CD4-positive, alpha-beta T cell treated with Interleukin-6 at 100 ng/mL for 8 hours (primary cell): ENCODE data around the gene MYH7.
A peak's percentile ranks its signal among the peaks of the same experiment; 100 is the strongest.
"Not testable (repeated sequence)": the region's sequence is repeated elsewhere in the genome, so short reads cannot be mapped to it uniquely, and the experiment has no call there.

ENCODE experiments used
- DNase-seq: peaks from one replicate; pipeline ENCODE4 v3.0.0-alpha.2; 2020; ENCODE audit warnings: mixed read lengths, low spot score

MYH7 gene

DNA sequence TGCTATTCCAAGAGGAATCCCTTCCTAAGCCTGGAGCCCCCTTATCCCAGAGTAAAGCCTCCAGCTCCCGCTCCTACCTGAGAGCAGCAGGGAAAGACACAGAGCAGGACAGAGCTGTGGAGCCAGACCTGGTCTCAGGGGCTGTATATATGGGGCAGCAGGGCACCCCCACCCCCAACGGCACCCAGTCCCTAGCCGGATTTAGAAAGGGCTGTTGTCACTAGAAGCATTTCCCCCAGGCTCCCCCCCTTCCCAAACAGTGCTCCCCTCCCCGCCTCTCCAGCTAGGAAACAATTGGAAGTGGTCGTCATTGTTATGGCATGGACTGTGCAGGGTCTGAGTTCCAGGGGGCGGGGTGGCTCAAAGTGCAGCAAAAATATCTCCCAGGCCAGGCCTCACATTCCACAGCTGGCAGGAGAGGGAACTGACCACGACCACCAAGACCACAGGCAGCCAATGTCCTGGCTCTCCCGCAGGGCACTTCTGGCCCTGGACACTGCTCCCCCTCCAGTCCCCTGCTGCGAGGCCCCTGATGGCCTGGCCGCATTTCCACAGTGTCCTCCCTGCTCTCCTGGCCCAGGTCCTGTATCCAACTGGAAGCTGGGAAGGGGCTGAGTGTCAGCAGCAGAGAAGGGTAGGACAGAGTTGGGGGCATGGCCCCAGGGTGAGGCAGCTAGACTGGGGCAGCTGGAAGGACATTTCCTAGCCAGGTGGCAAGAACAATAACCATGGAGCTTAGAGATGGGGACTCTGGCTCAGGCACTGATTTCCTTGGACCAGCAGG, at the start of gene MYH7:
Gene MYH7, minus strand, starts transcription at position 118 of the 784 bp plus-strand sequence. CDS start 1,928 bp downstream, outside the sequence.
- DNase-seq, result no peak

GRCh38 chr14:23483236-23483854, 47.9 kb upstream of the MYH7 start:
- no peak for DNase-seq

- no peak for DNase-seq
Observed at GRCh38 chr14:23482823-23483148, 47.3 kb upstream of the MYH7 start.

DNA sequence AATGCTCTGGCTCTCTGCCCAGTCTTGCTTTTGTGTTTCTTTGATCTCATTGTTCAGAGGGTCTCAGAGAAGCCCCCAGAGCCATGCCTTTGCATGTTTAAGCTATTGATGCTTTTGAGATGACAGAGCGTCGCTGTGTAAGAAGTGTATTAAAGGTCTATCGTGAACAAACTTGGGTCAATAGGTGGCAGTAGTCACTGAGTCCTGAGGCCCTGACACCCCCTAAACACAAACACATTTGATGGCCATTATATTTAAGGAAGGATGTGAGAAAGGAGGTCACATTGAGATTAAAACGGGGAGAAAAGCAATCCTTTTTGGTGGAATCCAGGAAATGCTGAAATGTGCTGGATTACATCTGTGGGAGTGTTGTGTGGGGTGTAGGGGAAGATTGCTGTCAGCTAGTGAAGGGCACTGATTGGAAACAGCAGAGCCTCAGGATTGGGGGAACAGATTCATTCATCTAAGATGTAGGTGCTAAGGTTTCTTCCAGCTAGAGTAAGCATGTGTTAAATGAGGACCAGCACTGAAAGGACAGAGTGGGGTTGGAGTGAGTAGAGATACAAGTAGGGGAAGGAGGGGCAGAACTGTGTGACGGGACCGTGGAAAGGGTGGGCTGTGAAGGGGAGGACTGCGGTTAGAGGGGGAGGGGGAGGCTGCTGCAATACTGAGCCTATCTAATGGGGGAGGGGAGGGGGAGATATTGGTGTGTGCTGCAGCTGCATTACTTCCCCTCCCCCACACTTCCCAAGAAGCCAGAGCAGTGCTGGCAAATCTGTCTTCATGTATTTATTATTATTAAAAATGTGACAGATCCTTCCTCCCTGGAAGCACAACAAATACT, 46.7 kb upstream of the MYH7 start:
- DNase-seq, result no peak

- no peak for DNase-seq
Observed at GRCh38 chr14:23481362-23481970, 46.0 kb upstream of the MYH7 start.

GRCh38 chr14:23478109-23478759, 42.8 kb upstream of the MYH7 start:
- peak; percentile 58 for DNase-seq

DNA sequence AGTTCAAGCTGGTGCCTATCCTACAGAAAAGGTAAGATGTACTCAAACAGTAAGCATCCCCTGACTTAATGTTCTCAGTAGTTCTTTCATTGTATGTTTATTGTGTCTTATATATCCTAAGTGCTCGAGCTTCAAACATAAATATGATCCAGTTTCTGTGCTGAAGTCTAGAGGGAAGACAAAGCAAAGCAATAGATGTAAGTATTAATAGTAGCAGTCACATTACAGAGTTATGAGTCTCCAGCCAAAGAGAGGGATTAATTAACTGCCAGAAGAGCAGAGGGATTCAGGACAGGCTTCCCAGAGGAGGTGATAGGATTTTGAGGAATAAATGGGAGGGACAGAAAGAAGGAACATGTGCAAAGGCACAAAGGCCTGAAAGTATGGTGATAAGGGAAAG, 35.5 kb upstream of the MYH7 start:
- no peak for DNase-seq

DNA sequence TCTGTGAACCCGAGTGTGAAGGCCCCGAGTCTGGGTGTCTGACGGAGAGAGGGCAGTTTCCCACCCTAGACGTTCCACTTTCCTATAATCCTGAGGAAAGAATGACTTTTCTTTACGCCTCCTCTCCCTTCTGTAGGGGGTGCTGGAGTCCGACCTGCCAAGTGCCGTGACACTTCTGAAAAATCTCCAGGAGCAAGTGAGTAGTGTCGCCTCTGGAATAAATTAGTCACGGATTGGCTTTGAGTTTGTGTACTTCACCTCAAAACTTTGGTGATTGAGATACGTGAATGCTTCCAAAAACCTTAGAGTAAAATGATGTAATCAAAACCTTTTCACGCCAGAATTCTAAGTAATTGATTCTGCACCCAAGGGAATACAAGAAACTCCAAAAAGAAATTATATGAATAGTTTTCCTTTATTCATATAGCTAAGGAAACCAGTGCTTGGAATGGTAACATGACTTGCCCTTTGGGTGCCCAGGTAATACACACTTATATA, 34.5 kb upstream of the MYH7 start:
- DNase-seq, result no peak

GRCh38 chr14:23469127-23469905, 33.9 kb upstream of the MYH7 start, which contains the start of gene NGDN:
Gene NGDN, plus strand, starts transcription at chr14:23469703. Its CDS starts 13 bp downstream, at chr14:23469716.
- DNase-seq, result peak; percentile 97

GRCh38 chr14:23468704-23469126, 33.3 kb upstream of the MYH7 start:
- DNase-seq, result no peak

GRCh38 chr14:23465261-23465660, 29.8 kb upstream of the MYH7 start:
- DNase-seq, result no peak

GRCh38 chr14:23464700-23465099, 29.2 kb upstream of the MYH7 start:
- DNase-seq, result no peak

DNA sequence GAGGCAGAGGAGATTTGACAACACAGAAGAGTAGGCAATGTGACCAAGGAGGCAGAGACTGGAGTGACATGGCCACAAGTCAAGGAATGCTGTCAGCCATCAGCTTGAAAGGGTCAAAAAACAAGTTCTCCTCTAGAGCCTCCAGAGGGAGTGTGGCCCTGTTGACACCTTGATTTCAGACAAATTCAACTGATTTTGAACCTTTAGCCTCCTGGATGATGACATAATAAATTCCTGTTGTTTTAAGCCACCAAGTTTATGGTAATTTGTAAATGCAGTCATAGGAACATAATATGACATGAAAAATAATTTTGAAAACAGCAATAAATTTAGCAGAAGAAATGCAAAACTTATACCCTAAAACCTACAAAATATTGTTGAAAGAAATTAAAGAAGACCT, 25.5 kb upstream of the MYH7 start:
- no peak for DNase-seq

- DNase-seq, result no peak
Observed at GRCh38 chr14:23457587-23458445, 22.4 kb upstream of the MYH7 start.

- DNase-seq, result not testable (repeated sequence)
Observed at GRCh38 chr14:23456883-23457586, 21.6 kb upstream of the MYH7 start.

DNA sequence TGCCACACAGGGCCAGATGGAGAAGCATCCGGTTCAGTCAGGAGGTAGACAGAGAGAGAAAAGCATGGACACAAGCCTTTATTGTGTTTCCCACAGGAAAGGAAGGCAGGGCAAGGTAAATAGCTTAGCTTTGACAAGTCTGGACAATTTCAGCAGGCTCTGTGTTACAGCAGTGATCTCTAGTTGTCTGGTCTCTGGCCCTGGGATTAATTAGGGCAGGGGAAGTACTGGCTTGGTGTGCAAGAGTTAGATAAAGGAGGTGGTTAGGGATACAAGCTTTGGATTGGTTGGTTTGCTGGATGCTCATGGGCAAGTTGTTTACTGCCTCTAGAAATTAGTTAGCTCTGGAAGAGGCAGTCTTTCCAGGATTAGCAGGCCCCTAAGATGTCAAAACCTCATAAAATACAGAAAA, 19.0 kb upstream of the MYH7 start:
- no peak for DNase-seq

DNA sequence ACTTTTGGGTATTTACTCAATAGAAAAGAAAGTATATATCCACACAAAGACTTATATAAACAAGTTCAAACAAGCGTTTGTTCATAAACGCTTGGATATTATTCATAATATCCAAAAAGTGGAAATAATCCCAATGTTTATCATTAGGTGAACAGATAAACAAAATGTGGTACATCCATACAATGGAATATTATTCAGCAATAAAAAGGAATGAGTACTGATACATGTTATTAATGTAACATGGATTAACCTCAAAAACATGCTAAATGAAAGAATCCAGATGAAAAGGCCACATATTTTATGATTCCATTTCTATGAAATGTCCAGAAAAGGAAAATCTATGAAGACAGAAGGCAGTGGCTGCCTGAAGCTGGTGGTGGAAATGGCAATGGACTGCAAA, 16.8 kb upstream of the MYH7 start:
- no peak for DNase-seq

- DNase-seq, result no peak
Observed at GRCh38 chr14:23450379-23450778, 14.9 kb upstream of the MYH7 start.

DNA sequence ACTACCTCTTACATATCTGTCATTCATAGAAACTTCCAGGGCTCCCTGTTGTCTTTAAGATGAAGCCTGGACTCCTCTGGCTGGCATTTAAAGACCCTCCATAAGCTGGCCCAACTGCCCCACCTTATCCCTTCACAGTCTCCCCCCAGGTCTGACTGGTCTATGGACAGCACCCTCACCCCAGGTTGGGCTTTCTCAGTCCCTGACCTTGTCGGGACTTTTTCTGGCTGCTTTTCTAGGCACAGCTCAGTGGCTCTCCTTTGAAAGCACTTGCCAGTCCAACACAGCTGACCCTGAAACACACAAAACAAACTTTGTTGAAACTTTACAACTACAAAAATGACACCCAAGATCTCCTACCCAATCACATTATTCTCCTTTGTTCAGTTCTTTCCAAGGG, 13.9 kb upstream of the MYH7 start:
- no peak for DNase-seq
